Lung (tissue), 12 donors: ENCODE data around the gene MPP2. TPM values are rescaled to one million over a fixed set of nuclear protein-coding genes. Genes with fewer than 3 reads are reported as not detected.

ENCODE experiments used
- ATAC-seq: fragments of 200-7000 bp; cut with Tn5 transposase; one replicate; pipeline ENCODE4 v1.9.1; 2020; ENCODE audit warnings: moderate number of reproducible peaks; ENCODE audit not compliant: insufficient read depth, low FRiP score
- DNase-seq, 3 donors: peaks; one replicate each; pipeline ENCODE4 v3.0.0-alpha.2; 2013 to 2017
- H3K27ac ChIP-seq, 2 donors: one replicate each; pipeline ENCODE4 v1.5.1; 2013; ENCODE audit warnings: mild to moderate bottlenecking in 2 of 2, moderate library complexity in 2 of 2, control low read depth in 1 of 2, inconsistent platforms in 1 of 2, low read depth in 1 of 2, low read length in 1 of 2
- H3K27me3 ChIP-seq, 3 donors: one replicate each; pipeline ENCODE4 v1.5.1; 2013; ENCODE audit warnings: low read length in 2 of 3; ENCODE audit not compliant: control insufficient read depth in 3 of 3, insufficient read depth in 3 of 3
- H3K36me3 ChIP-seq, 4 donors: one replicate each; pipeline ENCODE4 v1.5.1; 2013; ENCODE audit warnings: low read length in 4 of 4, mild to moderate bottlenecking in 1 of 4, moderate library complexity in 1 of 4; ENCODE audit not compliant: control insufficient read depth in 4 of 4, insufficient read depth in 4 of 4
- H3K4me1 ChIP-seq, 5 donors: one replicate each; pipeline ENCODE4 v1.5.1; 2013; ENCODE audit warnings: low read length in 5 of 5, mild to moderate bottlenecking in 2 of 5, moderate library complexity in 1 of 5; ENCODE audit not compliant: control insufficient read depth in 5 of 5, insufficient read depth in 5 of 5
- H3K4me3 ChIP-seq: one replicate; pipeline ENCODE4 v1.5.1; 2013; ENCODE audit warnings: mild to moderate bottlenecking, control low read depth, moderate library complexity
- H3K9ac ChIP-seq, 2 donors: one replicate each; pipeline ENCODE4 v1.5.1; 2013; ENCODE audit warnings: low read length in 2 of 2, control low read depth in 1 of 2; ENCODE audit not compliant: insufficient read depth in 1 of 2
- H3K9me3 ChIP-seq, 4 donors: one replicate each; pipeline ENCODE4 v1.5.1; 2013; ENCODE audit warnings: low read length in 3 of 4, mild to moderate bottlenecking in 1 of 4, moderate library complexity in 1 of 4; ENCODE audit not compliant: control insufficient read depth in 4 of 4, insufficient read depth in 3 of 4
- CTCF ChIP-seq: IDR thresholded peaks from 2 replicates; pipeline ENCODE4 v1.5.1; 2012; ENCODE audit warnings: mild to moderate bottlenecking; ENCODE audit errors: control extremely low read depth, extremely low read depth
- WGBS, 2 donors: extraction: QIAGEN DNeasy Blood & Tissue Kit; methylation state at CpG; one replicate each; pipeline ENCODE4 v1.1.7; 2013; 5-methylcytosine and 5-hydroxymethylcytosine counted together
- polyA plus RNA-seq, 2 donors: library from polyadenylated mRNA; stranded (reverse); fragments of 200-250 nt; gene quantifications; one replicate each; pipeline ENCODE4 v1.2.1, GENCODE V29; 2013
- total RNA-seq, 2 donors: library from RNA; depleted of rRNA in 1 of 2; stranded (reverse); fragments of >200 nt in 1 of 2; gene quantifications; one replicate each; pipeline ENCODE4 v1.2.1, GENCODE V29; 2014 to 2021
- donor health status: control.
- donor health status: control.
- donor health status: Bipolar disorder and iron deficiency.
- donor health status: healthy.
- donor health status: DM: yes; HTN: yes; CAD: no.

Gene MPP2
- total and polyA plus RNA-seq, 4 donors: 0.24 to 1.3 (median 0.69) TPM

DNA sequence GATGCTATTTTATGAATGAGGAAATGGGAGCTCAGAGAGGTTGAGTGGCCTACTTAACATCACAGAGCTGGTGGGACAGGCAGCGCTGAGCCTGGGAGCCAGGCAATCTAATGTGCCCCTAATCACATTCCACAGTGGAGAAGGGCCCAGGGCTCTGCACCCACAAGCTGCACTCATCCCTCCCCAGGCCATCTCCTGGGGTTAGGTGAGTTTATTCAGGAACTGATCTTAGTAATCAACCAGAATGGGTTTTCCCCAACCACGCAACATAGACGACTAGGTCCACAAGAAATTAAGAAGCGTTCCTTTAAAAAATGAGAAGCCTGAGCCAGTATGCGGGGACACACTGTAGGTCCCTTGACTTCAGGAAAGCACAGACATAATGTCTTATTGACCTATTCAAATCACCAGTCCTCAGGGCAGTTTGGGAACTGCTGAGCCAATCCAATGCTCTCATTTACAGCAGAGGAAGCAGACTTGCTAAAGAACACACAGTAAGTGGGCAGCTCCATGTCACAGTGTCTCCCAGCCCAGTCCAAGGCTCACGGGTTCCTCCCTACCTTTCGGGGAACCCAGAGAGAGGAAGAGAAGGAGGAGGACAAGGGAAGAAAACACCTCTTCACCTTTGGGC lies 76.7 kb downstream of the MPP2 start:
- WGBS, 2 donors: 78 to 87% methylated on average over 7 of the region's 7 CpGs
- DNase-seq: no peak
- no peak for TF ChIP-seq CTCF
- Histone ChIP-seq H3K4me3 (no peak overlapping the region), H3K27me3 (no peaks in the 10 kb centered on the region), H3K4me1 (peaks cover 0 to 16% (median 4%) of the 10 kb centered on the region in 5 donors), H3K9ac (no peak overlapping the region), H3K27ac (peak overlapping the region in 1 of 2 donors; percentile 87), H3K9me3 (no peaks in the 10 kb centered on the region), H3K36me3 (peaks cover 0 to 18% (median 3%) of the 10 kb centered on the region in 4 donors)
- no peak for ATAC-seq

DNA sequence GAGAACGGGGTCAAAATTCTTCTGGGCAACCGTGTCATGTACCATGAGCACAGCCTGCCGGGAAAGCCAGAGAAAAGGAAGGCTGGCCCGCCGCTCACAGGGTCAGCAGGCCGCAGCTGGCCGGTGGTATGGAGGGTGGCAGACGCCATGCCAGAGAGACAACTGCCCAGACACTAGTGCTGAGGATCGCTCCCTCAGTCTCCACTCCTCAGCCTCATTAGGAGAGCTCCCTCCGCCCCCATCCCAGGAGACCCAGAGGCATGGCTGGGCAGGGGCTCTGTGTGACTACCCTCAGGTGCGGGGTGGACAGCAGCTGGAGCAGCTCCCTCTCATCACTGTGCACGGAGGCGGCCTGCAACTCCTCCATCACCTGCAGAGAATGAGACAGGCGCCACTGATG lies 77.6 kb downstream of the MPP2 start:
- TF ChIP-seq CTCF: no peak
- Histone ChIP-seq H3K9me3 (no peaks in the 10 kb centered on the region), H3K4me3 (no peak overlapping the region), H3K9ac (no peak overlapping the region), H3K36me3 (peaks cover 0 to 22% (median 6%) of the 10 kb centered on the region in 4 donors), H3K4me1 (peaks cover 0 to 16% (median 6%) of the 10 kb centered on the region in 5 donors), H3K27ac (no peak overlapping the region), H3K27me3 (no peaks in the 10 kb centered on the region)
- WGBS, 2 donors: 96 to 97% methylated on average over 14 of the region's 14 CpGs
- DNase-seq: no peak
- ATAC-seq: no peak

GRCh38 chr17:43827596-43827995 lies 79.7 kb downstream of the MPP2 start:
- Histone ChIP-seq H3K27ac (no peak overlapping the region), H3K36me3 (peaks cover 0 to 22% (median 6%) of the 10 kb centered on the region in 4 donors), H3K9ac (no peak overlapping the region), H3K4me1 (peaks cover 0 to 12% (median 10%) of the 10 kb centered on the region in 5 donors), H3K9me3 (no peaks in the 10 kb centered on the region), H3K4me3 (no peak overlapping the region), H3K27me3 (no peaks in the 10 kb centered on the region)
- TF ChIP-seq CTCF: no peak
- ATAC-seq (no peak), DNase-seq (no peak)
- WGBS, 2 donors: 96 to 98% methylated on average over 9 of the region's 9 CpGs

DNA sequence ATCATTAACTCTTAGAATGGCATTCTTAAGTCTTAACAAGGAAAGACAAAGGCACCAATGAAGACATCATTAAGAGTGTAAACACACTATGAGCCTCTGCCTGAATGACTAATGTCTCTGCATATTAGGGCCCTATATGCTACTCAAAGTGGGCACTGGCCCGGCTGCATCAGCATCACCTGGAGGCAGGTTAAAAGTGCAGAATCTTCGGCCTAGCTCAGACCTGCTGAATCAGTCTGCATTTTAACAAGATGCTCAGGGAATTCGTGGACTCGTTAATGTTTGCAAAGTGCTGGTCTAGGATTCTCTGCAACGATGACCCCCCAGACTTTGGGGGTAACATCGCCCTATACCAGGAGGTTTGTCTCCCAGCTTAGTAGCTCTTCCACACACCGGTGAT lies 81.1 kb downstream of the MPP2 start:
- DNase-seq (no peak), ATAC-seq (no peak)
- TF ChIP-seq CTCF: no peak
- peaks cover 0 to 17% (median 0%) of the 10 kb centered on the region in 5 donors for H3K4me1 ChIP-seq
- no peaks in the 10 kb centered on the region for H3K9me3 ChIP-seq
- H3K9ac ChIP-seq: no peak overlapping the region
- H3K27me3 ChIP-seq: no peaks in the 10 kb centered on the region
- H3K27ac ChIP-seq: no peak overlapping the region
- H3K4me3 ChIP-seq: no peak overlapping the region
- H3K36me3 ChIP-seq: peaks cover 0 to 22% (median 6%) of the 10 kb centered on the region in 4 donors
- WGBS, 2 donors: 96 to 98% methylated on average over 7 of the region's 7 CpGs
